ENCODE results near the gene MMP11.

Gene MMP11

DNA sequence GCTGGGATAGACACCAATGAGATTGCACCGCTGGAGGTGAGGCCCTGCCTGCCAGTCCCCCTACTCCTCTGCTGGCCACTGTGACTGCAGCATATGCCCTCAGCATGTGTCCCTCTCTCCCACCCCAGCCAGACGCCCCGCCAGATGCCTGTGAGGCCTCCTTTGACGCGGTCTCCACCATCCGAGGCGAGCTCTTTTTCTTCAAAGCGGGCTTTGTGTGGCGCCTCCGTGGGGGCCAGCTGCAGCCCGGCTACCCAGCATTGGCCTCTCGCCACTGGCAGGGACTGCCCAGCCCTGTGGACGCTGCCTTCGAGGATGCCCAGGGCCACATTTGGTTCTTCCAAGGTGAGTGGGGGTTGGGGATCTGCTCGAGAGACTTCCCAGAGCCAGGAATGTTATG is 8.4 kb downstream of the MMP11 start:
- no peak overlapping the region for H3K4me3 ChIP-seq (ENCODE audit: low read length)
- no peaks in the 10 kb centered on the region for H3K79me2 ChIP-seq (ENCODE audit: control insufficient read depth, low read length)
- no peaks in the 10 kb centered on the region for H3K27me3 ChIP-seq (ENCODE audit: control insufficient read depth, low read length)
- no peaks in the 10 kb centered on the region for H4K20me1 ChIP-seq (ENCODE audit: control insufficient read depth, insufficient read depth, low read depth, low read length)
- peaks cover under 1% of the 10 kb centered on the region; the same call in 1 of the 2 replicates for H3F3A ChIP-seq (ENCODE audit: control insufficient read depth, insufficient read depth)
- no peaks in the 10 kb centered on the region for H3K36me3 ChIP-seq (ENCODE audit: control insufficient read depth, low read length)
- TF ChIP-seq, protein P1, sequence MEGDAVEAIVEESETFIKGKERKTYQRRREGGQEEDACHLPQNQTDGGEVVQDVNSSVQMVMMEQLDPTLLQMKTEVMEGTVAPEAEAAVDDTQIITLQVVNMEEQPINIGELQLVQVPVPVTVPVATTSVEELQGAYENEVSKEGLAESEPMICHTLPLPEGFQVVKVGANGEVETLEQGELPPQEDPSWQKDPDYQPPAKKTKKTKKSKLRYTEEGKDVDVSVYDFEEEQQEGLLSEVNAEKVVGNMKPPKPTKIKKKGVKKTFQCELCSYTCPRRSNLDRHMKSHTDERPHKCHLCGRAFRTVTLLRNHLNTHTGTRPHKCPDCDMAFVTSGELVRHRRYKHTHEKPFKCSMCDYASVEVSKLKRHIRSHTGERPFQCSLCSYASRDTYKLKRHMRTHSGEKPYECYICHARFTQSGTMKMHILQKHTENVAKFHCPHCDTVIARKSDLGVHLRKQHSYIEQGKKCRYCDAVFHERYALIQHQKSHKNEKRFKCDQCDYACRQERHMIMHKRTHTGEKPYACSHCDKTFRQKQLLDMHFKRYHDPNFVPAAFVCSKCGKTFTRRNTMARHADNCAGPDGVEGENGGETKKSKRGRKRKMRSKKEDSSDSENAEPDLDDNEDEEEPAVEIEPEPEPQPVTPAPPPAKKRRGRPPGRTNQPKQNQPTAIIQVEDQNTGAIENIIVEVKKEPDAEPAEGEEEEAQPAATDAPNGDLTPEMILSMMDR (IDR thresholded peaks at IDR 0.05; ENCODE audit: low read depth, low read length, poor library complexity, severe bottlenecking), result no peak
- no peak for TF ChIP-seq EZH2phosphoT487 (IDR thresholded peaks at IDR 0.05; ENCODE audit: borderline replicate concordance, low read length)
- no peak overlapping the region for H3K4me2 ChIP-seq (ENCODE audit: low read length)
- H3K4me1 ChIP-seq (ENCODE audit: control insufficient read depth, low read length), result peaks cover 8% of the 10 kb centered on the region
- no peaks in the 10 kb centered on the region for H3K9me2 ChIP-seq (replicated peaks; ENCODE audit: control insufficient read depth, low read length)
- H3K27ac ChIP-seq (ENCODE audit: low read depth, low read length), result no peak overlapping the region
- H3K9me3 ChIP-seq (ENCODE audit: control insufficient read depth, insufficient read depth, low read length), result no peaks in the 10 kb centered on the region

DNA sequence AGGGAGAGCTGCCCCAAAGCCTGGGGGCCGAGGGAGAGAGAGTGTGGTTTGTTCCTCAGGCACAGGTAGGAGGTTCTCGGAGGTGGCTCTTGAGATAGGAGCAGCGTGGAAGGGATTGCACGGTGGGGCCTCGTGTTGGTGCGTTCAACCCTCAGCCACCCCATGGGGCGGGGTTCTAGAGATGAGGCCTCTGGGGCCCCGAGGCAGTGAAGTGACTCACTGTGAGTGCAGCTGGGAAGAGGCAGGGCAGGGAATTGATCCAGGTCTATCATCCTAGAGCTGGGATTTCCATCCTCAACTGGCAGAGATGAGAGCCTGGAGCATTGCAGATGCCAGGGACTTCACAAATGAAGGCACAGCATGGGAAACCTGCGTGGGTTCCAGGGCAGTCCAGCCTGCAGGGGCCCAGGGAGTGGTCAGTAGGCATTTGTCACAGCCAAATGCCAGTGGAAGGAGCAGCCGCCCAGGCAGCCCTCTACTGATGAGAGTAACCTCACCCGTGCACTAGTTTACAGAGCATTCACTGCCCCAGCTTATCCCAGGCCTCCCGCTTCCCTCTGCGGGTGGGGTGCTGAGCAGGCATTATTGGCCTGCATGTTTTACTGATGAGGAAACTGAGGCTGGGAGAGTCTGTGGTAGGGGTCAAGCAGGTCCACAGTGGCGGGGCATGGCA is 9.0 kb downstream of the MMP11 start:
- Histone ChIP-seq H3K4me2 (ENCODE audit: low read length) (no peak overlapping the region), H3K36me3 (ENCODE audit: control insufficient read depth, low read length) (no peaks in the 10 kb centered on the region), H3K27me3 (ENCODE audit: control insufficient read depth, low read length) (no peaks in the 10 kb centered on the region), H3K27ac (ENCODE audit: low read depth, low read length) (no peak overlapping the region), H3K4me3 (ENCODE audit: low read length) (no peak overlapping the region), H3K9me3 (ENCODE audit: control insufficient read depth, insufficient read depth, low read length) (no peaks in the 10 kb centered on the region), H4K20me1 (ENCODE audit: control insufficient read depth, insufficient read depth, low read depth, low read length) (no peaks in the 10 kb centered on the region), H3K79me2 (ENCODE audit: control insufficient read depth, low read length) (peaks cover 3% of the 10 kb centered on the region; the same call in 1 of the 2 replicates), H3K9me2 (replicated peaks; ENCODE audit: control insufficient read depth, low read length) (no peaks in the 10 kb centered on the region), H3K4me1 (ENCODE audit: control insufficient read depth, low read length) (peaks cover 10% of the 10 kb centered on the region), H3F3A (ENCODE audit: control insufficient read depth, insufficient read depth) (peaks cover 2% of the 10 kb centered on the region; the same call in 1 of the 2 replicates)
- TF ChIP-seq, protein P1 (IDR thresholded peaks at IDR 0.05; ENCODE audit: low read depth, low read length, poor library complexity, severe bottlenecking), result no peak
- TF ChIP-seq EZH2phosphoT487 (IDR thresholded peaks at IDR 0.05; ENCODE audit: borderline replicate concordance, low read length), result no peak

DNA sequence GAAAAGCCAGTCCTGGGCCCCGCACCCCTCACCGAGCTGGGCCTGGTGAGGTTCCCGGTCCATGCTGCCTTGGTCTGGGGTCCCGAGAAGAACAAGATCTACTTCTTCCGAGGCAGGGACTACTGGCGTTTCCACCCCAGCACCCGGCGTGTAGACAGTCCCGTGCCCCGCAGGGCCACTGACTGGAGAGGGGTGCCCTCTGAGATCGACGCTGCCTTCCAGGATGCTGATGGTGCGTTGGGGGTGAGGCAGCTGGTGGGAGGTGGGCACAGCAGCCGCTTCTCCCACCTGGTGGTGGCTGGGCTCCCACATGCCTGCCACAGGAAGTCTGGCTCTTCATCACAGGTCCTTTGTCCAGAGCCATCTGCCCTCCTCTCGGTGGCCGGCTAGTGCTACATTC is 9.6 kb downstream of the MMP11 start:
- no peak for TF ChIP-seq EZH2phosphoT487 (IDR thresholded peaks at IDR 0.05; ENCODE audit: borderline replicate concordance, low read length)
- TF ChIP-seq, protein P1 (IDR thresholded peaks at IDR 0.05; ENCODE audit: low read depth, low read length, poor library complexity, severe bottlenecking), result no peak
- no peaks in the 10 kb centered on the region for H4K20me1 ChIP-seq (ENCODE audit: control insufficient read depth, insufficient read depth, low read depth, low read length)
- no peak overlapping the region for H3K4me2 ChIP-seq (ENCODE audit: low read length)
- peaks cover 7% of the 10 kb centered on the region for H3K79me2 ChIP-seq (ENCODE audit: control insufficient read depth, low read length)
- no peaks in the 10 kb centered on the region for H3K9me3 ChIP-seq (ENCODE audit: control insufficient read depth, insufficient read depth, low read length)
- H3K9me2 ChIP-seq (replicated peaks; ENCODE audit: control insufficient read depth, low read length), result no peaks in the 10 kb centered on the region
- no peaks in the 10 kb centered on the region; the same call in 1 of the 2 replicates for H3K36me3 ChIP-seq (ENCODE audit: control insufficient read depth, low read length)
- H3F3A ChIP-seq (ENCODE audit: control insufficient read depth, insufficient read depth), result peaks cover 2% of the 10 kb centered on the region; the same call in 1 of the 2 replicates
- H3K27ac ChIP-seq (ENCODE audit: low read depth, low read length), result no peak overlapping the region
- peaks cover 11% of the 10 kb centered on the region for H3K4me1 ChIP-seq (ENCODE audit: control insufficient read depth, low read length)
- no peaks in the 10 kb centered on the region for H3K27me3 ChIP-seq (ENCODE audit: control insufficient read depth, low read length)
- no peak overlapping the region for H3K4me3 ChIP-seq (ENCODE audit: low read length)
